ENCODE measurements around the gene FOLR2. TPM values are rescaled to one million over a fixed set of nuclear protein-coding genes. Genes with fewer than 3 reads are reported as not detected.
A peak's percentile ranks its signal among the peaks of the same experiment; 100 is the strongest.
"Not testable (repeated sequence)": the region's sequence is repeated elsewhere in the genome, so short reads cannot be mapped to it uniquely, and the experiment has no call there.

The FOLR2 gene
- polyA plus RNA-seq, 2 donors: 1.1 to 2.8 TPM

- Histone ChIP-seq H3K36me3 (ENCODE audit: control insufficient read depth in 2 of 2, insufficient read depth in 2 of 2, low read length in 1 of 2) (no peaks in the 10 kb centered on the region), H3K4me3 (ENCODE audit: low read depth in 1 of 2, low read length in 2 of 2) (no peak overlapping the region), H3K9me3 (ENCODE audit: control insufficient read depth in 2 of 2, insufficient read depth in 1 of 2, low read depth in 1 of 2, low read length in 1 of 2) (no peaks in the 10 kb centered on the region), H3K4me1 (ENCODE audit: control insufficient read depth in 2 of 2, insufficient read depth in 2 of 2, low read length in 1 of 2) (no peaks in the 10 kb centered on the region), H3K27me3 (ENCODE audit: control insufficient read depth in 1 of 2, insufficient read depth in 2 of 2, low read length in 2 of 2) (no peaks in the 10 kb centered on the region), H3K27ac (ENCODE audit: low read depth in 2 of 2, low read length in 1 of 2) (no peak overlapping the region)
- 58 to 81% methylated on average over 2 of the region's 2 CpGs for WGBS, 2 donors
These were observed 13.4 kb upstream of the FOLR2 start for GRCh38 chr11:72203163-72203562.

- Histone ChIP-seq H3K9me3 (ENCODE audit: control insufficient read depth in 2 of 2, insufficient read depth in 1 of 2, low read depth in 1 of 2, low read length in 1 of 2) (peaks cover 0 to 4% of the 10 kb centered on the region in 2 donors), H3K27me3 (ENCODE audit: control insufficient read depth in 1 of 2, insufficient read depth in 2 of 2, low read length in 2 of 2) (no peaks in the 10 kb centered on the region), H3K27ac (ENCODE audit: low read depth in 2 of 2, low read length in 1 of 2) (no peak overlapping the region), H3K36me3 (ENCODE audit: control insufficient read depth in 2 of 2, insufficient read depth in 2 of 2, low read length in 1 of 2) (no peaks in the 10 kb centered on the region), H3K4me1 (ENCODE audit: control insufficient read depth in 2 of 2, insufficient read depth in 2 of 2, low read length in 1 of 2) (no peaks in the 10 kb centered on the region), H3K4me3 (ENCODE audit: low read depth in 1 of 2, low read length in 2 of 2) (no peak overlapping the region)
These were observed 11.7 kb upstream of the FOLR2 start for GRCh38 chr11:72204886-72205285.

GRCh38 chr11:72206794-72207193, 9.8 kb upstream of the FOLR2 start:
- not testable (repeated sequence) for H3K9me3 ChIP-seq (ENCODE audit: control insufficient read depth in 2 of 2, insufficient read depth in 1 of 2, low read depth in 1 of 2, low read length in 1 of 2); H3K4me3 ChIP-seq (ENCODE audit: low read depth in 1 of 2, low read length in 2 of 2); H3K27ac ChIP-seq (ENCODE audit: low read depth in 2 of 2, low read length in 1 of 2); H3K27me3 ChIP-seq (ENCODE audit: control insufficient read depth in 1 of 2, insufficient read depth in 2 of 2, low read length in 2 of 2); H3K4me1 ChIP-seq (ENCODE audit: control insufficient read depth in 2 of 2, insufficient read depth in 2 of 2, low read length in 1 of 2); H3K36me3 ChIP-seq (ENCODE audit: control insufficient read depth in 2 of 2, insufficient read depth in 2 of 2, low read length in 1 of 2)
- 86 to 89% methylated on average over 2 of the region's 2 CpGs for WGBS, 2 donors

- Histone ChIP-seq H3K27me3 (ENCODE audit: control insufficient read depth in 1 of 2, insufficient read depth in 2 of 2, low read length in 2 of 2) (no peaks in the 10 kb centered on the region), H3K9me3 (ENCODE audit: control insufficient read depth in 2 of 2, insufficient read depth in 1 of 2, low read depth in 1 of 2, low read length in 1 of 2) (peaks cover 0 to 4% of the 10 kb centered on the region in 2 donors), H3K4me1 (ENCODE audit: control insufficient read depth in 2 of 2, insufficient read depth in 2 of 2, low read length in 1 of 2) (no peaks in the 10 kb centered on the region), H3K4me3 (ENCODE audit: low read depth in 1 of 2, low read length in 2 of 2) (no peak overlapping the region), H3K36me3 (ENCODE audit: control insufficient read depth in 2 of 2, insufficient read depth in 2 of 2, low read length in 1 of 2) (no peaks in the 10 kb centered on the region), H3K27ac (ENCODE audit: low read depth in 2 of 2, low read length in 1 of 2) (no peak overlapping the region)
- 68 to 77% methylated on average over 3 of the region's 3 CpGs for WGBS, 2 donors
These were observed 8.3 kb upstream of the FOLR2 start for GRCh38 chr11:72208281-72208680.

GRCh38 chr11:72209101-72209500, 7.5 kb upstream of the FOLR2 start:
- H3K4me1 ChIP-seq (ENCODE audit: control insufficient read depth in 2 of 2, insufficient read depth in 2 of 2, low read length in 1 of 2): no peaks in the 10 kb centered on the region
- no peaks in the 10 kb centered on the region for H3K36me3 ChIP-seq (ENCODE audit: control insufficient read depth in 2 of 2, insufficient read depth in 2 of 2, low read length in 1 of 2)
- H3K9me3 ChIP-seq (ENCODE audit: control insufficient read depth in 2 of 2, insufficient read depth in 1 of 2, low read depth in 1 of 2, low read length in 1 of 2): peaks cover 0 to 4% of the 10 kb centered on the region in 2 donors
- WGBS, 2 donors: 81 to 82% methylated on average over 4 of the region's 4 CpGs
- no peaks in the 10 kb centered on the region for H3K27me3 ChIP-seq (ENCODE audit: control insufficient read depth in 1 of 2, insufficient read depth in 2 of 2, low read length in 2 of 2)
- H3K27ac ChIP-seq (ENCODE audit: low read depth in 2 of 2, low read length in 1 of 2): no peak overlapping the region
- no peak overlapping the region for H3K4me3 ChIP-seq (ENCODE audit: low read depth in 1 of 2, low read length in 2 of 2)

GRCh38 chr11:72217841-72218240, 1.2 kb downstream of the FOLR2 start:
- no peak overlapping the region for H3K27ac ChIP-seq (ENCODE audit: low read depth in 2 of 2, low read length in 1 of 2)
- H3K4me3 ChIP-seq (ENCODE audit: low read depth in 1 of 2, low read length in 2 of 2): no peak overlapping the region
- no peaks in the 10 kb centered on the region for H3K4me1 ChIP-seq (ENCODE audit: control insufficient read depth in 2 of 2, insufficient read depth in 2 of 2, low read length in 1 of 2)
- WGBS, 2 donors: 28 to 48% methylated on average over 2 of the region's 2 CpGs
- H3K9me3 ChIP-seq (ENCODE audit: control insufficient read depth in 2 of 2, insufficient read depth in 1 of 2, low read depth in 1 of 2, low read length in 1 of 2): no peaks in the 10 kb centered on the region
- peaks cover 2 to 3% of the 10 kb centered on the region in 2 donors for H3K27me3 ChIP-seq (ENCODE audit: control insufficient read depth in 1 of 2, insufficient read depth in 2 of 2, low read length in 2 of 2)
- no peaks in the 10 kb centered on the region for H3K36me3 ChIP-seq (ENCODE audit: control insufficient read depth in 2 of 2, insufficient read depth in 2 of 2, low read length in 1 of 2)

GRCh38 chr11:72218251-72218745, 1.7 kb downstream of the FOLR2 start:
- H3K36me3 ChIP-seq (ENCODE audit: control insufficient read depth in 2 of 2, insufficient read depth in 2 of 2, low read length in 1 of 2): no peaks in the 10 kb centered on the region
- H3K9me3 ChIP-seq (ENCODE audit: control insufficient read depth in 2 of 2, insufficient read depth in 1 of 2, low read depth in 1 of 2, low read length in 1 of 2): no peaks in the 10 kb centered on the region
- H3K27me3 ChIP-seq (ENCODE audit: control insufficient read depth in 1 of 2, insufficient read depth in 2 of 2, low read length in 2 of 2): peaks cover 2 to 3% of the 10 kb centered on the region in 2 donors
- no peak overlapping the region for H3K27ac ChIP-seq (ENCODE audit: low read depth in 2 of 2, low read length in 1 of 2)
- H3K4me3 ChIP-seq (ENCODE audit: low read depth in 1 of 2, low read length in 2 of 2): no peak overlapping the region
- WGBS, 2 donors: 89 to 90% methylated on average over 5 of the region's 5 CpGs
- no peaks in the 10 kb centered on the region for H3K4me1 ChIP-seq (ENCODE audit: control insufficient read depth in 2 of 2, insufficient read depth in 2 of 2, low read length in 1 of 2)

- WGBS, 2 donors: 82 to 86% methylated on average over 9 to 10 of the region's 10 CpGs
- Histone ChIP-seq H3K9me3 (ENCODE audit: control insufficient read depth in 2 of 2, insufficient read depth in 1 of 2, low read depth in 1 of 2, low read length in 1 of 2) (no peaks in the 10 kb centered on the region), H3K4me1 (ENCODE audit: control insufficient read depth in 2 of 2, insufficient read depth in 2 of 2, low read length in 1 of 2) (peaks cover 0 to 7% of the 10 kb centered on the region in 2 donors), H3K36me3 (ENCODE audit: control insufficient read depth in 2 of 2, insufficient read depth in 2 of 2, low read length in 1 of 2) (no peaks in the 10 kb centered on the region), H3K27me3 (ENCODE audit: control insufficient read depth in 1 of 2, insufficient read depth in 2 of 2, low read length in 2 of 2) (peaks cover 2 to 3% of the 10 kb centered on the region in 2 donors), H3K4me3 (ENCODE audit: low read depth in 1 of 2, low read length in 2 of 2) (no peak overlapping the region), H3K27ac (ENCODE audit: low read depth in 2 of 2, low read length in 1 of 2) (no peak overlapping the region)
These were observed 4.2 kb downstream of the FOLR2 start for GRCh38 chr11:72220696-72221363.

- Histone ChIP-seq H3K9me3 (ENCODE audit: control insufficient read depth in 2 of 2, insufficient read depth in 1 of 2, low read depth in 1 of 2, low read length in 1 of 2) (no peaks in the 10 kb centered on the region), H3K27ac (ENCODE audit: low read depth in 2 of 2, low read length in 1 of 2) (peak overlapping the region; percentile 19 to 82), H3K4me1 (ENCODE audit: control insufficient read depth in 2 of 2, insufficient read depth in 2 of 2, low read length in 1 of 2) (peaks cover 0 to 7% of the 10 kb centered on the region in 2 donors), H3K4me3 (ENCODE audit: low read depth in 1 of 2, low read length in 2 of 2) (no peak overlapping the region), H3K27me3 (ENCODE audit: control insufficient read depth in 1 of 2, insufficient read depth in 2 of 2, low read length in 2 of 2) (peaks cover 2 to 3% of the 10 kb centered on the region in 2 donors), H3K36me3 (ENCODE audit: control insufficient read depth in 2 of 2, insufficient read depth in 2 of 2, low read length in 1 of 2) (no peaks in the 10 kb centered on the region)
- 86 to 88% methylated on average over 7 of the region's 7 CpGs for WGBS, 2 donors
These were observed 4.9 kb downstream of the FOLR2 start for GRCh38 chr11:72221386-72222075.

Data from esophagus (tissue), 2 donors.